ENCODE results near the gene DGKG.

The DGKG gene

GRCh38 chr3:186360779-186361178 is 1.3 kb downstream of the DGKG start:
- H4K8ac ChIP-seq (ENCODE audit: low read depth, low read length), result no peak overlapping the region
- no peak overlapping the region for H2BK120ac ChIP-seq (ENCODE audit: insufficient read depth, low read length, poor library complexity)
- no peaks in the 10 kb centered on the region for H3K79me2 ChIP-seq (ENCODE audit: control insufficient read depth, insufficient read depth, low read length, poor library complexity)
- H3K27ac ChIP-seq (ENCODE audit: low read depth, low read length), result no peak overlapping the region
- no peak overlapping the region for H3K9ac ChIP-seq (ENCODE audit: low read length)
- H2AFZ ChIP-seq (ENCODE audit: insufficient read depth, low read length, poor library complexity), result no peak overlapping the region
- WGBS (ENCODE audit: extremely low coverage, insufficient coverage, insufficient read length), result no CpG with 5 or more reads among the region's 27 CpGs
- H3K27me3 ChIP-seq (ENCODE audit: insufficient read depth, low read length), result peaks cover 46% of the 10 kb centered on the region
- no peak overlapping the region for H3K4me3 ChIP-seq (ENCODE audit: low read depth, low read length)
- no peak overlapping the region for H3K23ac ChIP-seq (ENCODE audit: low read length)
- peak overlapping the region; percentile 43 for H3K4me2 ChIP-seq (ENCODE audit: low read length)
- no peak overlapping the region for H4K12ac ChIP-seq (ENCODE audit: low read depth, low read length)
- peaks cover 3% of the 10 kb centered on the region in 2 experiments for H3K4me1 ChIP-seq (ENCODE audit: control insufficient read depth in 1 of 2, insufficient read depth in 2 of 2, low read length in 2 of 2)
- DNase-seq, result no peak
- no peaks in the 10 kb centered on the region for H3K79me1 ChIP-seq (ENCODE audit: low read length)
- H3K36me3 ChIP-seq (ENCODE audit: control insufficient read depth in 1 of 2, insufficient read depth in 2 of 2, low read length in 2 of 2), result no peaks in the 10 kb centered on the region
- H2AK5ac ChIP-seq (ENCODE audit: low read length), result no peak overlapping the region
- peaks cover 5% of the 10 kb centered on the region for H3K9me3 ChIP-seq (ENCODE audit: insufficient read depth, low read depth, low read length)
- no peak overlapping the region for H3K14ac ChIP-seq (ENCODE audit: low read length)
- no peak overlapping the region for H3K4ac ChIP-seq (ENCODE audit: low read depth, low read length)
- no peak overlapping the region for H2BK5ac ChIP-seq (ENCODE audit: low read depth, low read length, poor library complexity)
- H2BK12ac ChIP-seq (ENCODE audit: low read length), result no peak overlapping the region
- no peak overlapping the region for H3K18ac ChIP-seq (ENCODE audit: low read length)
- H4K91ac ChIP-seq (ENCODE audit: low read depth, low read length), result no peak overlapping the region

GRCh38 chr3:186359078-186359477 is 3.0 kb downstream of the DGKG start:
- Histone ChIP-seq H3K4me3 (ENCODE audit: low read depth, low read length) (no peak overlapping the region), H3K27ac (ENCODE audit: low read depth, low read length) (no peak overlapping the region), H3K79me1 (ENCODE audit: low read length) (no peaks in the 10 kb centered on the region), H3K14ac (ENCODE audit: low read length) (no peak overlapping the region), H4K8ac (ENCODE audit: low read depth, low read length) (no peak overlapping the region), H2BK5ac (ENCODE audit: low read depth, low read length, poor library complexity) (no peak overlapping the region), H3K36me3 (ENCODE audit: control insufficient read depth in 1 of 2, insufficient read depth in 2 of 2, low read length in 2 of 2) (no peaks in the 10 kb centered on the region), H4K91ac (ENCODE audit: low read depth, low read length) (no peak overlapping the region), H2BK12ac (ENCODE audit: low read length) (no peak overlapping the region), H2BK120ac (ENCODE audit: insufficient read depth, low read length, poor library complexity) (no peak overlapping the region), H3K9ac (ENCODE audit: low read length) (no peak overlapping the region), H3K9me3 (ENCODE audit: insufficient read depth, low read depth, low read length) (peaks cover 8% of the 10 kb centered on the region), H3K4me2 (ENCODE audit: low read length) (no peak overlapping the region), H3K4me1 (ENCODE audit: control insufficient read depth in 1 of 2, insufficient read depth in 2 of 2, low read length in 2 of 2) (peaks cover 5 to 9% of the 10 kb centered on the region in 2 experiments), H3K4ac (ENCODE audit: low read depth, low read length) (no peak overlapping the region), H2AK5ac (ENCODE audit: low read length) (no peak overlapping the region), H2AFZ (ENCODE audit: insufficient read depth, low read length, poor library complexity) (no peak overlapping the region), H3K79me2 (ENCODE audit: control insufficient read depth, insufficient read depth, low read length, poor library complexity) (no peaks in the 10 kb centered on the region), H3K27me3 (ENCODE audit: insufficient read depth, low read length) (peaks cover 39% of the 10 kb centered on the region), H4K12ac (ENCODE audit: low read depth, low read length) (no peak overlapping the region), H3K23ac (ENCODE audit: low read length) (no peak overlapping the region), H3K18ac (ENCODE audit: low read length) (no peak overlapping the region)
- DNase-seq, result no peak
- no CpG with 5 or more reads among the region's 3 CpGs for WGBS (ENCODE audit: extremely low coverage, insufficient coverage, insufficient read length)

- Histone ChIP-seq H3K9ac (ENCODE audit: low read length) (no peak overlapping the region), H2AFZ (ENCODE audit: insufficient read depth, low read length, poor library complexity) (no peak overlapping the region), H4K8ac (ENCODE audit: low read depth, low read length) (no peak overlapping the region), H3K4me3 (ENCODE audit: low read depth, low read length) (no peak overlapping the region), H3K14ac (ENCODE audit: low read length) (no peak overlapping the region), H3K36me3 (ENCODE audit: control insufficient read depth in 1 of 2, insufficient read depth in 2 of 2, low read length in 2 of 2) (no peaks in the 10 kb centered on the region), H3K18ac (ENCODE audit: low read length) (no peak overlapping the region), H3K23ac (ENCODE audit: low read length) (no peak overlapping the region), H3K27me3 (ENCODE audit: insufficient read depth, low read length) (peaks cover 10% of the 10 kb centered on the region), H4K91ac (ENCODE audit: low read depth, low read length) (no peak overlapping the region), H3K4me2 (ENCODE audit: low read length) (no peak overlapping the region), H2AK5ac (ENCODE audit: low read length) (no peak overlapping the region), H3K4ac (ENCODE audit: low read depth, low read length) (no peak overlapping the region), H2BK120ac (ENCODE audit: insufficient read depth, low read length, poor library complexity) (no peak overlapping the region), H3K79me2 (ENCODE audit: control insufficient read depth, insufficient read depth, low read length, poor library complexity) (no peaks in the 10 kb centered on the region), H3K27ac (ENCODE audit: low read depth, low read length) (no peak overlapping the region), H4K12ac (ENCODE audit: low read depth, low read length) (no peak overlapping the region), H3K79me1 (ENCODE audit: low read length) (no peaks in the 10 kb centered on the region), H2BK12ac (ENCODE audit: low read length) (no peak overlapping the region), H3K4me1 (ENCODE audit: control insufficient read depth in 1 of 2, insufficient read depth in 2 of 2, low read length in 2 of 2) (peaks cover 5 to 13% of the 10 kb centered on the region in 2 experiments), H3K9me3 (ENCODE audit: insufficient read depth, low read depth, low read length) (peaks cover 6% of the 10 kb centered on the region), H2BK5ac (ENCODE audit: low read depth, low read length, poor library complexity) (no peak overlapping the region)
- no peak for DNase-seq
- WGBS (ENCODE audit: extremely low coverage, insufficient coverage, insufficient read length), result no CpG with 5 or more reads among the region's 5 CpGs
Observed at GRCh38 chr3:186356152-186356551, 5.9 kb downstream of the DGKG start.

- no peaks in the 10 kb centered on the region for H3K79me1 ChIP-seq (ENCODE audit: low read length)
- no peak overlapping the region for H3K18ac ChIP-seq (ENCODE audit: low read length)
- peaks cover 3% of the 10 kb centered on the region for H3K9me3 ChIP-seq (ENCODE audit: insufficient read depth, low read depth, low read length)
- no peaks in the 10 kb centered on the region for H3K27me3 ChIP-seq (ENCODE audit: insufficient read depth, low read length)
- no peak overlapping the region for H2BK12ac ChIP-seq (ENCODE audit: low read length)
- H2BK120ac ChIP-seq (ENCODE audit: insufficient read depth, low read length, poor library complexity), result peak overlapping the region; percentile 30
- no peak overlapping the region for H2AFZ ChIP-seq (ENCODE audit: insufficient read depth, low read length, poor library complexity)
- H3K4me3 ChIP-seq (ENCODE audit: low read depth, low read length), result no peak overlapping the region
- H2BK5ac ChIP-seq (ENCODE audit: low read depth, low read length, poor library complexity), result peak overlapping the region; percentile 50
- no peak overlapping the region for H3K9ac ChIP-seq (ENCODE audit: low read length)
- no peak overlapping the region for H4K8ac ChIP-seq (ENCODE audit: low read depth, low read length)
- peaks cover 2 to 10% of the 10 kb centered on the region in 2 experiments for H3K4me1 ChIP-seq (ENCODE audit: control insufficient read depth in 1 of 2, insufficient read depth in 2 of 2, low read length in 2 of 2)
- no peak overlapping the region for H4K12ac ChIP-seq (ENCODE audit: low read depth, low read length)
- H3K4me2 ChIP-seq (ENCODE audit: low read length), result peak overlapping the region; percentile 35
- H2AK5ac ChIP-seq (ENCODE audit: low read length), result no peak overlapping the region
- no peak overlapping the region for H3K23ac ChIP-seq (ENCODE audit: low read length)
- peak overlapping the region; percentile 12 for H4K91ac ChIP-seq (ENCODE audit: low read depth, low read length)
- no peak overlapping the region for H3K4ac ChIP-seq (ENCODE audit: low read depth, low read length)
- no peak for DNase-seq
- H3K14ac ChIP-seq (ENCODE audit: low read length), result no peak overlapping the region
- H3K79me2 ChIP-seq (ENCODE audit: control insufficient read depth, insufficient read depth, low read length, poor library complexity), result no peaks in the 10 kb centered on the region
- H3K36me3 ChIP-seq (ENCODE audit: control insufficient read depth in 1 of 2, insufficient read depth in 2 of 2, low read length in 2 of 2), result no peaks in the 10 kb centered on the region
- WGBS (ENCODE audit: extremely low coverage, insufficient coverage, insufficient read length), result no CpG with 5 or more reads among the region's 5 CpGs
- no peak overlapping the region for H3K27ac ChIP-seq (ENCODE audit: low read depth, low read length)
Observed at GRCh38 chr3:186354100-186354499, 7.9 kb downstream of the DGKG start.
